Neural progenitor cell (in vitro differentiated cells): Measurements from ENCODE around the gene CBLC. TPM values are rescaled to one million over a fixed set of nuclear protein-coding genes. Genes with fewer than 3 reads are reported as not detected.

Experiments
- DNase-seq: peaks from one replicate; pipeline ENCODE4 v3.0.0-alpha.2; 2016; ENCODE audit warnings: low spot score
- H2AFZ ChIP-seq: fragments of 200-600 bp; sonication (generic); replicated peaks from 2 replicates; pipeline ENCODE4 v1.6.1; 2016; ENCODE audit warnings: antibody characterized with exemption
- H3F3A ChIP-seq: fragments of 200-600 bp; sonication (generic); 2 replicates; pipeline ENCODE4 v1.6.1; 2016; ENCODE audit warnings: antibody characterized with exemption, low read depth
- H3K27ac ChIP-seq: fragments of 200-600 bp; sonication (generic); 2 replicates; pipeline ENCODE4 v1.5.1; 2016; ENCODE audit warnings: mild to moderate bottlenecking
- H3K27me3 ChIP-seq: fragments of 200-600 bp; sonication (generic); 2 replicates; pipeline ENCODE4 v1.6.1; 2016; ENCODE audit warnings: mild to moderate bottlenecking, moderate library complexity
- H3K36me3 ChIP-seq: fragments of 200-600 bp; sonication (generic); 2 replicates; pipeline ENCODE4 v1.5.1; 2016
- H3K4me1 ChIP-seq: fragments of 200-600 bp; sonication (generic); 2 replicates; pipeline ENCODE4 v1.6.1; 2016; ENCODE audit warnings: mixed run types
- H3K4me2 ChIP-seq: fragments of 200-600 bp; sonication (generic); 2 replicates; pipeline ENCODE4 v1.6.1; 2016
- H3K4me3 ChIP-seq: fragments of 200-600 bp; sonication (generic); 2 replicates; pipeline ENCODE4 v1.5.1; 2016
- H3K79me2 ChIP-seq: fragments of 200-600 bp; sonication (generic); 2 replicates; pipeline ENCODE4 v1.6.1; 2016; ENCODE audit warnings: low read depth
- H3K9ac ChIP-seq: fragments of 200-600 bp; sonication (generic); 2 replicates; pipeline ENCODE4 v1.6.1; 2016
- H3K9me3 ChIP-seq: fragments of 200-600 bp; sonication (generic); 2 replicates; pipeline ENCODE4 v1.5.1; 2016; ENCODE audit warnings: low read depth
- H4K20me1 ChIP-seq: fragments of 200-600 bp; sonication (generic); 2 replicates; pipeline ENCODE4 v1.6.1; 2016; ENCODE audit warnings: low read depth
- H3K27ac Mint-ChIP-seq: 3 replicates; pipeline ENCODE4 v1.8.0; 2021; ENCODE audit warnings: mixed read lengths
- H3K27me3 Mint-ChIP-seq: 2 replicates; pipeline ENCODE4 v1.8.0; 2022; ENCODE audit warnings: low read depth, mild to moderate bottlenecking, inconsistent platforms, moderate library complexity, mixed read lengths; ENCODE audit not compliant: insufficient read depth
- H3K36me3 Mint-ChIP-seq: 3 replicates; pipeline ENCODE4 v1.8.0; 2021; ENCODE audit warnings: mixed read lengths
- H3K4me1 Mint-ChIP-seq: 3 replicates; pipeline ENCODE4 v1.8.0; 2021; ENCODE audit warnings: mixed read lengths
- H3K4me3 Mint-ChIP-seq: 3 replicates; pipeline ENCODE4 v1.8.0; 2021; ENCODE audit warnings: mild to moderate bottlenecking, moderate library complexity, mixed read lengths
- H3K9me3 Mint-ChIP-seq: 3 replicates; pipeline ENCODE4 v1.8.0; 2020; ENCODE audit warnings: mixed read lengths
- CTCF ChIP-seq: fragments of 200-600 bp; sonication (generic); IDR thresholded peaks from 2 replicates; pipeline ENCODE4 v1.5.1; 2017; ENCODE audit warnings: antibody characterized with exemption, mild to moderate bottlenecking
- EZH2 ChIP-seq: fragments of 200-600 bp; sonication (generic); IDR thresholded peaks from 2 replicates; pipeline ENCODE4 v1.6.1; 2017; ENCODE audit warnings: antibody characterized with exemption, mild to moderate bottlenecking, moderate library complexity
- EZH2phosphoT487 ChIP-seq: fragments of 200-600 bp; sonication (generic); IDR thresholded peaks from 2 replicates; pipeline ENCODE4 v1.6.1; 2017; ENCODE audit warnings: antibody characterized with exemption
- total RNA-seq: library from RNA; depleted of rRNA; stranded (reverse); fragments of >200 nt; gene quantifications from 2 replicates; pipeline ENCODE4 v1.2.3, GENCODE V29; 2015; ENCODE audit warnings: low replicate concordance

The CBLC gene
- total RNA-seq, 1 donor from 2014 or later, result 1.5 TPM

GRCh38 chr19:44744871-44745332 lies 32.8 kb upstream of the CBLC start:
- Mint-ChIP-seq H3K4me3 (no peak overlapping the region), H3K27me3 (peaks cover 44% of the 10 kb centered on the region), H3K36me3 (no peaks in the 10 kb centered on the region), H3K27ac (no peak overlapping the region), H3K9me3 (no peaks in the 10 kb centered on the region), H3K4me1 (peaks cover 18% of the 10 kb centered on the region)
- H4K20me1 ChIP-seq, result peaks cover 11% of the 10 kb centered on the region
- peaks cover 55% of the 10 kb centered on the region for H3K27me3 ChIP-seq
- no peak overlapping the region for H2AFZ ChIP-seq
- H3K27ac ChIP-seq, result no peak overlapping the region
- H3K4me3 ChIP-seq, result no peak overlapping the region
- no peaks in the 10 kb centered on the region for H3K79me2 ChIP-seq
- TF ChIP-seq CTCF (no peak), EZH2 (no peak), EZH2phosphoT487 (no peak)
- no peak for DNase-seq
- no peaks in the 10 kb centered on the region for H3K36me3 ChIP-seq
- H3K9me3 ChIP-seq, result no peaks in the 10 kb centered on the region
- H3K9ac ChIP-seq, result no peak overlapping the region
- H3K4me2 ChIP-seq, result no peak overlapping the region
- no peaks in the 10 kb centered on the region for H3K4me1 ChIP-seq
- H3F3A ChIP-seq, result peaks cover 6% of the 10 kb centered on the region

GRCh38 chr19:44745341-44745831 lies 32.3 kb upstream of the CBLC start:
- DNase-seq, result peak; percentile 22
- Histone ChIP-seq H4K20me1 (peaks cover 11% of the 10 kb centered on the region), H3K36me3 (no peaks in the 10 kb centered on the region), H3K79me2 (no peaks in the 10 kb centered on the region), H3K27ac (no peak overlapping the region), H3K27me3 (peaks cover 60% of the 10 kb centered on the region), H3K4me3 (no peak overlapping the region), H3K9ac (no peak overlapping the region), H3K4me1 (no peaks in the 10 kb centered on the region), H3F3A (peaks cover 6% of the 10 kb centered on the region), H3K4me2 (no peak overlapping the region), H3K9me3 (no peaks in the 10 kb centered on the region), H2AFZ (no peak overlapping the region)
- Mint-ChIP-seq H3K36me3 (no peaks in the 10 kb centered on the region), H3K27me3 (peaks cover 48% of the 10 kb centered on the region), H3K4me3 (peak overlapping the region; percentile 6), H3K4me1 (peaks cover 18% of the 10 kb centered on the region), H3K9me3 (no peaks in the 10 kb centered on the region), H3K27ac (no peak overlapping the region)
- TF ChIP-seq EZH2, result no peak
- TF ChIP-seq CTCF, result no peak
- TF ChIP-seq EZH2phosphoT487, result no peak

GRCh38 chr19:44745887-44746600 lies 31.6 kb upstream of the CBLC start:
- TF ChIP-seq EZH2phosphoT487, result no peak
- no peak for TF ChIP-seq CTCF
- TF ChIP-seq EZH2, result no peak
- Mint-ChIP-seq H3K9me3 (no peaks in the 10 kb centered on the region), H3K4me3 (peak overlapping the region; percentile 49), H3K27me3 (peaks cover 51% of the 10 kb centered on the region), H3K36me3 (no peaks in the 10 kb centered on the region), H3K27ac (no peak overlapping the region), H3K4me1 (peaks cover 18% of the 10 kb centered on the region)
- DNase-seq, result no peak
- H3K79me2 ChIP-seq, result no peaks in the 10 kb centered on the region
- H3K27ac ChIP-seq, result no peak overlapping the region
- H3F3A ChIP-seq, result peaks cover 6% of the 10 kb centered on the region
- H2AFZ ChIP-seq, result no peak overlapping the region
- H3K4me2 ChIP-seq, result no peak overlapping the region
- no peak overlapping the region for H3K4me3 ChIP-seq
- no peak overlapping the region for H3K9ac ChIP-seq
- no peaks in the 10 kb centered on the region for H3K4me1 ChIP-seq
- H3K27me3 ChIP-seq, result peaks cover 67% of the 10 kb centered on the region
- peaks cover 11% of the 10 kb centered on the region for H4K20me1 ChIP-seq
- no peaks in the 10 kb centered on the region for H3K9me3 ChIP-seq
- H3K36me3 ChIP-seq, result no peaks in the 10 kb centered on the region
